Measurements from ENCODE around the gene TCEAL2.
"Not testable (repeated sequence)": the region's sequence is repeated elsewhere in the genome, so short reads cannot be mapped to it uniquely, and the experiment has no call there.

TCEAL2 gene

GRCh38 chrX:102125436-102125835 is at the start of gene TCEAL2:
TSS of gene TCEAL2 (plus strand) at chrX:102125679. CDS start at chrX:102126831, 1,152 bp downstream.
- not testable (repeated sequence) for H3K36me3 ChIP-seq (ENCODE audit: low read length); H3F3A ChIP-seq (ENCODE audit: insufficient read depth); H3K4me2 ChIP-seq (ENCODE audit: low read depth, low read length, poor library complexity, severe bottlenecking); H3K79me2 ChIP-seq (ENCODE audit: insufficient read depth, low read length); H3K9me3 ChIP-seq (ENCODE audit: insufficient read depth, low read length); H3K27ac ChIP-seq (ENCODE audit: low read depth, low read length); H3K27me3 ChIP-seq (ENCODE audit: low read length); H4K20me1 ChIP-seq (ENCODE audit: low read depth, low read length); H3K4me3 ChIP-seq (ENCODE audit: insufficient read depth, low read length, poor library complexity, severe bottlenecking); H2AFZ ChIP-seq (ENCODE audit: low read depth, low read length, severe bottlenecking); H3K9me2 ChIP-seq (replicated peaks; ENCODE audit: insufficient read depth, low read length); H3K9ac ChIP-seq (ENCODE audit: low read length)

GRCh38 chrX:102077426-102077825 is 48.1 kb upstream of the TCEAL2 start:
- H2AFZ ChIP-seq (ENCODE audit: low read depth, low read length, severe bottlenecking): no peak overlapping the region
- H3K9me3 ChIP-seq (ENCODE audit: insufficient read depth, low read length): no peaks in the 10 kb centered on the region
- no peaks in the 10 kb centered on the region for H3F3A ChIP-seq (ENCODE audit: insufficient read depth)
- no peaks in the 10 kb centered on the region for H3K36me3 ChIP-seq (ENCODE audit: low read length)
- TF ChIP-seq EZH2phosphoT487 (conservative IDR thresholded peaks at IDR 0.05; ENCODE audit: low read length) (no peak), CTCF (IDR thresholded peaks at IDR 0.05; ENCODE audit: insufficient read depth, low read length, poor library complexity, severe bottlenecking) (no peak)
- no peak overlapping the region for H3K27ac ChIP-seq (ENCODE audit: low read depth, low read length)
- H4K20me1 ChIP-seq (ENCODE audit: low read depth, low read length): no peaks in the 10 kb centered on the region
- H3K4me3 ChIP-seq (ENCODE audit: insufficient read depth, low read length, poor library complexity, severe bottlenecking): no peak overlapping the region
- H3K4me2 ChIP-seq (ENCODE audit: low read depth, low read length, poor library complexity, severe bottlenecking): no peak overlapping the region
- H3K9me2 ChIP-seq (replicated peaks; ENCODE audit: insufficient read depth, low read length): no peaks in the 10 kb centered on the region
- no peaks in the 10 kb centered on the region for H3K27me3 ChIP-seq (ENCODE audit: low read length)
- no peak overlapping the region for H3K9ac ChIP-seq (ENCODE audit: low read length)
- no peaks in the 10 kb centered on the region for H3K79me2 ChIP-seq (ENCODE audit: insufficient read depth, low read length)

- H3K4me3 ChIP-seq (ENCODE audit: insufficient read depth, low read length, poor library complexity, severe bottlenecking): no peak overlapping the region
- H3K27me3 ChIP-seq (ENCODE audit: low read length): no peaks in the 10 kb centered on the region
- no peak overlapping the region for H3K4me2 ChIP-seq (ENCODE audit: low read depth, low read length, poor library complexity, severe bottlenecking)
- no peaks in the 10 kb centered on the region for H3K9me3 ChIP-seq (ENCODE audit: insufficient read depth, low read length)
- H3K27ac ChIP-seq (ENCODE audit: low read depth, low read length): no peak overlapping the region
- H3K9ac ChIP-seq (ENCODE audit: low read length): no peak overlapping the region
- H3K36me3 ChIP-seq (ENCODE audit: low read length): no peaks in the 10 kb centered on the region
- no peaks in the 10 kb centered on the region for H3K9me2 ChIP-seq (replicated peaks; ENCODE audit: insufficient read depth, low read length)
- no peaks in the 10 kb centered on the region for H3K79me2 ChIP-seq (ENCODE audit: insufficient read depth, low read length)
- no peak overlapping the region for H2AFZ ChIP-seq (ENCODE audit: low read depth, low read length, severe bottlenecking)
- no peaks in the 10 kb centered on the region for H4K20me1 ChIP-seq (ENCODE audit: low read depth, low read length)
- no peak for TF ChIP-seq EZH2phosphoT487 (conservative IDR thresholded peaks at IDR 0.05; ENCODE audit: low read length)
- TF ChIP-seq CTCF (IDR thresholded peaks at IDR 0.05; ENCODE audit: insufficient read depth, low read length, poor library complexity, severe bottlenecking): no peak
- no peaks in the 10 kb centered on the region for H3F3A ChIP-seq (ENCODE audit: insufficient read depth)
Measured at GRCh38 chrX:102085706-102086105, 39.8 kb upstream of the TCEAL2 start.

- TF ChIP-seq CTCF (IDR thresholded peaks at IDR 0.05; ENCODE audit: insufficient read depth, low read length, poor library complexity, severe bottlenecking) (no peak), EZH2phosphoT487 (conservative IDR thresholded peaks at IDR 0.05; ENCODE audit: low read length) (no peak)
- Histone ChIP-seq H3F3A (ENCODE audit: insufficient read depth) (no peaks in the 10 kb centered on the region), H3K36me3 (ENCODE audit: low read length) (no peaks in the 10 kb centered on the region), H3K27me3 (ENCODE audit: low read length) (no peaks in the 10 kb centered on the region), H3K4me3 (ENCODE audit: insufficient read depth, low read length, poor library complexity, severe bottlenecking) (no peak overlapping the region), H3K4me2 (ENCODE audit: low read depth, low read length, poor library complexity, severe bottlenecking) (no peak overlapping the region), H3K79me2 (ENCODE audit: insufficient read depth, low read length) (no peaks in the 10 kb centered on the region), H2AFZ (ENCODE audit: low read depth, low read length, severe bottlenecking) (no peak overlapping the region), H3K9me3 (ENCODE audit: insufficient read depth, low read length) (no peaks in the 10 kb centered on the region), H3K27ac (ENCODE audit: low read depth, low read length) (no peak overlapping the region), H3K9ac (ENCODE audit: low read length) (no peak overlapping the region), H4K20me1 (ENCODE audit: low read depth, low read length) (no peaks in the 10 kb centered on the region), H3K9me2 (replicated peaks; ENCODE audit: insufficient read depth, low read length) (no peaks in the 10 kb centered on the region)
Measured at GRCh38 chrX:102113367-102113766, 12.1 kb upstream of the TCEAL2 start.

Measured in SU-DHL-6 (cell line).